ENCODE measurements around the gene TEX36. TPM values are rescaled to one million over a fixed set of nuclear protein-coding genes. Genes with fewer than 3 reads are reported as not detected.
"Not testable (repeated sequence)": the region's sequence is repeated elsewhere in the genome, so short reads cannot be mapped to it uniquely, and the experiment has no call there.

TEX36 gene
- total RNA-seq, 1 experiment from 2014 or later, result 1.3 TPM

GRCh38 chr10:125656523-125656922 is 26.4 kb downstream of the TEX36 start:
- peaks cover 6% of the 10 kb centered on the region for H3K4me1 ChIP-seq (ENCODE audit: insufficient read depth, low read length, poor library complexity, severe bottlenecking)
- ChIA-PET POLR2A (ENCODE audit: low non-redundant PET) (no interaction called here), CTCF (no interaction called here)
- DNase-seq (ENCODE audit: low spot score), result no peak
- no peaks in the 10 kb centered on the region for H3K36me3 ChIP-seq (ENCODE audit: insufficient read depth, low read length, poor library complexity, severe bottlenecking)
- intact Hi-C loops (cut with micrococcal nuclease; ENCODE audit: unreplicated experiment), result no loop called here
- no peak for TF ChIP-seq EZH2 (IDR thresholded peaks at IDR 0.05; ENCODE audit: borderline replicate concordance, low read depth, low read length, poor library complexity, severe bottlenecking)
- TF ChIP-seq, protein P1, sequence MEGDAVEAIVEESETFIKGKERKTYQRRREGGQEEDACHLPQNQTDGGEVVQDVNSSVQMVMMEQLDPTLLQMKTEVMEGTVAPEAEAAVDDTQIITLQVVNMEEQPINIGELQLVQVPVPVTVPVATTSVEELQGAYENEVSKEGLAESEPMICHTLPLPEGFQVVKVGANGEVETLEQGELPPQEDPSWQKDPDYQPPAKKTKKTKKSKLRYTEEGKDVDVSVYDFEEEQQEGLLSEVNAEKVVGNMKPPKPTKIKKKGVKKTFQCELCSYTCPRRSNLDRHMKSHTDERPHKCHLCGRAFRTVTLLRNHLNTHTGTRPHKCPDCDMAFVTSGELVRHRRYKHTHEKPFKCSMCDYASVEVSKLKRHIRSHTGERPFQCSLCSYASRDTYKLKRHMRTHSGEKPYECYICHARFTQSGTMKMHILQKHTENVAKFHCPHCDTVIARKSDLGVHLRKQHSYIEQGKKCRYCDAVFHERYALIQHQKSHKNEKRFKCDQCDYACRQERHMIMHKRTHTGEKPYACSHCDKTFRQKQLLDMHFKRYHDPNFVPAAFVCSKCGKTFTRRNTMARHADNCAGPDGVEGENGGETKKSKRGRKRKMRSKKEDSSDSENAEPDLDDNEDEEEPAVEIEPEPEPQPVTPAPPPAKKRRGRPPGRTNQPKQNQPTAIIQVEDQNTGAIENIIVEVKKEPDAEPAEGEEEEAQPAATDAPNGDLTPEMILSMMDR (conservative IDR thresholded peaks at IDR 0.05; ENCODE audit: low read depth, low read length), result no peak
- no peaks in the 10 kb centered on the region for H3K27me3 ChIP-seq (replicated peaks; ENCODE audit: insufficient read depth, low read depth, low read length, poor library complexity)
- no peaks in the 10 kb centered on the region for H3K9me3 ChIP-seq (ENCODE audit: low read depth, low read length, poor library complexity, severe bottlenecking)
- H3K4me3 ChIP-seq (ENCODE audit: low read depth, low read length, poor library complexity, severe bottlenecking), result no peak overlapping the region
- no TSS peak for BruUV-seq (replicated peaks)
- no peak overlapping the region for H3K27ac ChIP-seq (ENCODE audit: low read depth, low read length, poor library complexity, severe bottlenecking)

DNA sequence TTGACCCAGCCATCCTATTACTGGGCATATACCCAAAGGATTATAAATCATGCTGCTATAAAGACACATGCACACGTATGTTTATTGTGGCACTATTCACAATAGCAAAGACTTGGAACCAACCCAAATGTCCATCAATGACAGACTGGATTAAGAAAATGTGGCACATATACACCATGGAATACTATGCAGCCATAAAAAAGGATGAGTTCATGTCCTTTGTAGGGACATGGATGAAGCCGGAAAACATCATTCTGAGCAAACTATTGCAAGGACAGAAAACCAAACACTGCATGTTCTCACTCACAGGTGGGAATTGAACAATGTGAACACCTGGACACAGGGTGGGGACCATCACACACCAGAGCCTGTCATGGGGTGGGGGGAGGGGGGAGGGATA is 29.9 kb downstream of the TEX36 start:
- CTCF ChIA-PET; intact Hi-C loops (cut with micrococcal nuclease; ENCODE audit: unreplicated experiment); BruUV-seq (replicated peaks); H3K36me3 ChIP-seq (ENCODE audit: insufficient read depth, low read length, poor library complexity, severe bottlenecking); DNase-seq (ENCODE audit: low spot score); H3K27me3 ChIP-seq (replicated peaks; ENCODE audit: insufficient read depth, low read depth, low read length, poor library complexity); H3K4me3 ChIP-seq (ENCODE audit: low read depth, low read length, poor library complexity, severe bottlenecking); H3K9me3 ChIP-seq (ENCODE audit: low read depth, low read length, poor library complexity, severe bottlenecking); H3K4me1 ChIP-seq (ENCODE audit: insufficient read depth, low read length, poor library complexity, severe bottlenecking); H3K27ac ChIP-seq (ENCODE audit: low read depth, low read length, poor library complexity, severe bottlenecking); POLR2A ChIA-PET (ENCODE audit: low non-redundant PET): not testable (repeated sequence)

DNA sequence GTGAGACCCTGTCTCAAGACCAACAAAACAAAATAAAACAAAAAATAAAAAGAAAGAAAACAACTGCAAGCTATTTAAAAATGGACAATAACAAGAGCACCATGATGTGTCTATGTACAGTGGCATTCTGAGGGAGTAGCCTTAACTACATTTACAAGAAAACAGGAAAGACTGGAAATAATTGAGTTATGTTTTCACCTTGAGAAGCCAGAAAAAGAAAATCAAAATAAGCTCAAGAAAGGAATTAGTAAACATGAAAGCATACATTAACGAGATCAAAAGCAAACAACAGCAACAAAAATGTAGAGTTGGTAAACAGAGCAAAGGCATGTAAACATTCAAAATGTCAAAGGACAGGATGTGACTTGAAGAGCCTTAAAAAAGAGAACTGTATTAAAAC is 36.7 kb downstream of the TEX36 start:
- H3K4me1 ChIP-seq (ENCODE audit: insufficient read depth, low read length, poor library complexity, severe bottlenecking), result no peaks in the 10 kb centered on the region
- no peak overlapping the region for H3K27ac ChIP-seq (ENCODE audit: low read depth, low read length, poor library complexity, severe bottlenecking)
- ChIA-PET CTCF (no interaction called here), POLR2A (ENCODE audit: low non-redundant PET) (no interaction called here)
- no peak overlapping the region for H3K4me3 ChIP-seq (ENCODE audit: low read depth, low read length, poor library complexity, severe bottlenecking)
- no peaks in the 10 kb centered on the region for H3K36me3 ChIP-seq (ENCODE audit: insufficient read depth, low read length, poor library complexity, severe bottlenecking)
- no peak for DNase-seq (ENCODE audit: low spot score)
- no peaks in the 10 kb centered on the region for H3K9me3 ChIP-seq (ENCODE audit: low read depth, low read length, poor library complexity, severe bottlenecking)
- no peaks in the 10 kb centered on the region for H3K27me3 ChIP-seq (replicated peaks; ENCODE audit: insufficient read depth, low read depth, low read length, poor library complexity)
- TF ChIP-seq, protein P1 (conservative IDR thresholded peaks at IDR 0.05; ENCODE audit: low read depth, low read length), result no peak
- TF ChIP-seq EZH2 (IDR thresholded peaks at IDR 0.05; ENCODE audit: borderline replicate concordance, low read depth, low read length, poor library complexity, severe bottlenecking), result no peak
- no TSS peak for BruUV-seq (replicated peaks)
- intact Hi-C loops (cut with micrococcal nuclease; ENCODE audit: unreplicated experiment), result no loop called here

- TF ChIP-seq, protein P1 (conservative IDR thresholded peaks at IDR 0.05; ENCODE audit: low read depth, low read length), result no peak
- no peak for TF ChIP-seq EZH2 (IDR thresholded peaks at IDR 0.05; ENCODE audit: borderline replicate concordance, low read depth, low read length, poor library complexity, severe bottlenecking)
- Histone ChIP-seq H3K4me3 (ENCODE audit: low read depth, low read length, poor library complexity, severe bottlenecking) (no peak overlapping the region), H3K27me3 (replicated peaks; ENCODE audit: insufficient read depth, low read depth, low read length, poor library complexity) (no peaks in the 10 kb centered on the region), H3K4me1 (ENCODE audit: insufficient read depth, low read length, poor library complexity, severe bottlenecking) (no peaks in the 10 kb centered on the region), H3K36me3 (ENCODE audit: insufficient read depth, low read length, poor library complexity, severe bottlenecking) (no peaks in the 10 kb centered on the region), H3K27ac (ENCODE audit: low read depth, low read length, poor library complexity, severe bottlenecking) (no peak overlapping the region), H3K9me3 (ENCODE audit: low read depth, low read length, poor library complexity, severe bottlenecking) (no peaks in the 10 kb centered on the region)
- intact Hi-C loops (cut with micrococcal nuclease; ENCODE audit: unreplicated experiment), result no loop called here
- ChIA-PET CTCF (no interaction called here), POLR2A (ENCODE audit: low non-redundant PET) (no interaction called here)
- DNase-seq (ENCODE audit: low spot score), result no peak
- no TSS peak for BruUV-seq (replicated peaks)
These were observed 41.6 kb downstream of the TEX36 start for GRCh38 chr10:125641398-125641797.
